VCaP (cell line): ENCODE data around the gene PNPLA5.
A peak's percentile ranks its signal among the peaks of the same experiment; 100 is the strongest.

Experiments
- H3K27ac ChIP-seq: fragments of 450-650 bp; 2 replicates; pipeline ENCODE4 v1.5.1; 2017
- CTCF ChIP-seq: fragments of 450-650 bp; conservative IDR thresholded peaks from 2 replicates; pipeline ENCODE4 v1.5.1; 2017; ENCODE audit warnings: mild to moderate bottlenecking, moderate library complexity

PNPLA5 gene

DNA sequence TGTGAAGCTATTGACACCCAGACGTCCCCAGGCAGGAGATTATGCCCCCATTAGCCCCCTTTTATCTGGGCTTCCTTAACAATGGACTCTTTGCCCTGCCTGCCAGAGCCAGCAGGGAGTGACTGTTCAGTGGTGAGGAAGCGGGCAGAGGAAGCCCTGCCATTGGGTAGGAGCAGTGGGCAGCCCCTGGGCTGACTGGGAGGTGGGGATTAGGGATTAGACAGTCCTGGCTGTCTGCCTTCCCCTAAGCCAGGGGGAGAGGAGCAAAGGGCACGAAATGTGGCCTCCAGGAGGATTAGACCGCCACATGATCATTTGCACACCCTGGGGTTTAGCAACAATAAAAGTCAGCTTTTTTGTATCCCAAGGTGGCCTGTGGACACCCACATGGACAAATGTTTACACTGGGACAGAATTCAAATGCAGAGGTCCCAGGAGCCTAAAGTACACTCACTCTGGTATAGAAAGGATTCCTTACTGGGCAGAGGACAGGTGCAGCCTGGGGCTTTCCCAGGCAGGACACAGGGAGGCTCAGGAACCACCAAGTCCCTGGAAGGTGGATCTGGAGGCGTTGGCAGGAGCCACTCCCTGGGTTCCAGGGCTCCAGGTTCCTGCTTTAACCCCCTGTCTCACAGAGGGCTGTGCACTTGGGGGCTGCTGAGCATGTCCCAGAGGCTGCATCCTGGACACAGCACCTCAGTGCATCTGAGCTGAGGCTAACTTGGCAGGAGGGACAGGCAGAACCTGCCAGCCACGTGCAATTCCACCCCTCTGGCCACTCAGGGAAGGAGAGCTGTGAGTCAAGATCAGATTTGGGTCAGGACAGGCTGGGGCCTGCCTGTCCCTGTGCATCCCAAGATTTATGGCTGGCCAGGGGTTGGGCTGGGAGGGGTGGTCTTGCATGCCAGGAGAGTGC is 33.9 kb upstream of the PNPLA5 start:
- peak overlapping the region; percentile 18; the same call in 1 of the 2 replicates for H3K27ac ChIP-seq
- no peak for TF ChIP-seq CTCF

- H3K27ac ChIP-seq: no peak overlapping the region
- TF ChIP-seq CTCF: no peak
These were observed 33.1 kb upstream of the PNPLA5 start for GRCh38 chr22:43924877-43925276.

DNA sequence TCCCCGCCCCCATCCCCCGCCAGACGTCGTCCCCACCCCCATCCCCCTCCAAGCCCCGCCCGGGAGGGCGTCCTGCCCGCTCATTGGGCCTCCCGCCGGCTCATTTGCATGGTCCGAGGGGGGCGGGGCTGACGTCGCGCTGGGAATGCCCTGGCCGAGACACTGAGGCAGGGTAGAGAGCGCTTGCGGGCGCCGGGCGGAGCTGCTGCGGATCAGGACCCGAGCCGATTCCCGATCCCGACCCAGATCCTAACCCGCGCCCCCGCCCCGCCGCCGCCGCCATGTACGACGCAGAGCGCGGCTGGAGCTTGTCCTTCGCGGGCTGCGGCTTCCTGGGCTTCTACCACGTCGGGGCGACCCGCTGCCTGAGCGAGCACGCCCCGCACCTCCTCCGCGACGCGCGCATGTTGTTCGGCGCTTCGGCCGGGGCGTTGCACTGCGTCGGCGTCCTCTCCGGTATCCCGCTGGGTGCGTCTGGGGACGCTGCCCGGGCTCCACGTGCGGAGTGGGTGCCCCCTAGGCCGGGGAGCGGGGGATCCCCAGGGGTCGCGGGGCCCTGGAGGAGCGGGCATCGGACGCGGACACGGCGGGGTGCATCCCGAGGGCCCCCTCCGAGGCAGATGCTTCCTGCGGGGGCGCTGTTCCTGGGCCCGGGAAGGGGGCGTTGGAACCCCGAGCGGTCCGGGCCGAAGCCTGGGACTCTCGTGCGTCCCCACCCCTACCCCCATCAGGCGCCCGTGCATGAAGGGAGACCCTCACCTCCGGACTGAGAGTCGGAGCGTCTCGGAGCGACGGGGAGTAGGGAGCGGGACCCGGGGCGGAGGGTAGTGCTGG is 32.0 kb upstream of the PNPLA5 start, which contains the start of gene PNPLA3:
TSS of gene PNPLA3 (plus strand) at position 175 of the 834 bp plus-strand sequence. CDS start at position 282, 107 bp downstream.
- TF ChIP-seq CTCF: no peak

DNA sequence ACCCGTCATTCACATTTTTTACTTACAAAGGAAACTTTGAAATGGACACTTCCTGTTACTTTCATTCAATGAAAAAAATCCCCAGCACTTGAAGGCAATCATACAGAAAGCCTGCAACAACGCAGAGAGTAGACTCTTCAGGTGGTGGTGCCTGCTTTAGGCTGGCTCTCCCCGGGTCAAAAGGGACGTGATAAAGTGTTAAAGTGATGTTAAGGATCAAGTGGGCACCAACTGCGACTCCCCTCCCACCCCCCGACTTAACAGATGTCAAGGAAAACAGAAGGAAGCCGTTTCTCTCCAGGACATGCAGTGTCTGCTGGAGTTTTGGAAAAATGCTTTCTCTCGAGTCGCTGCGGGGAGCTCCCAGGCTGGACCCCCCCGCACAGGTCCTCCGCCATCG is 31.4 kb upstream of the PNPLA5 start:
- H3K27ac ChIP-seq: peak overlapping the region; percentile 56; the same call in 1 of the 2 replicates
- TF ChIP-seq CTCF: no peak

More for the DNA sequence above, 32.0 kb upstream of the PNPLA5 start, which contains the start of gene PNPLA3:
- peak within 1 kb of the TSS; percentile 56; the same call in 1 of the 2 replicates for H3K27ac ChIP-seq

DNA sequence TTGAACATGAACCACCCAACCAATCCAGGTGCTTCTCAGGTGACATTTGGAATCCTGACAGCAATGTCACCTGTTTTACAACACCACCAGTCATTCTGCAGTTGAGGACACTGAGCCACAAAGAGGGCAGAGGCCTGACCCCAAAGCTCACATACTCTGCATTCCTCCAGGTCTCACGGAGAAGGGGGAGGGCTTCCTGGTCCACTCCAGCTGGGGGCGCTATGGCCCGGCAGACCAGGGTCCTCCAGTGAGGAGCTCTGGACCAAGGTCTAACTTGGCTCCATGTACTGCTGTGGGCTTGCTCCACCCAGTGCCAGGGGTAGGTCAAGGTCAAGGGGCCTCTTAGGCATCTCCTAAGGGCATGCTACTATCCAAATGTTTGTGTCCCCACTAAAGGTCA is 30.3 kb upstream of the PNPLA5 start:
- no peak overlapping the region for H3K27ac ChIP-seq
- TF ChIP-seq CTCF: no peak

- no peak for TF ChIP-seq CTCF
- H3K27ac ChIP-seq: no peak overlapping the region
These were observed 29.6 kb upstream of the PNPLA5 start for GRCh38 chr22:43921370-43921769.
